NCI-H2107 (cell line): ENCODE data around the gene KCTD17.

ENCODE experiments used
- DNase-seq: peaks from one replicate; lab custom pipeline; 2025; lab: John Stamatoyannopoulos, UW

KCTD17 gene

GRCh38 chr22:37080438-37080837, 28.9 kb downstream of the KCTD17 start:
- no peak for DNase-seq

GRCh38 chr22:37080838-37081237, 29.3 kb downstream of the KCTD17 start:
- DNase-seq = no peak

- DNase-seq = no peak
Measured at GRCh38 chr22:37082251-37082873, 30.8 kb downstream of the KCTD17 start.

GRCh38 chr22:37083914-37084313, 32.4 kb downstream of the KCTD17 start:
- DNase-seq = no peak

- DNase-seq = no peak
Measured at GRCh38 chr22:37084385-37084784, 32.8 kb downstream of the KCTD17 start.

GRCh38 chr22:37086184-37086583, 34.6 kb downstream of the KCTD17 start:
- DNase-seq = no peak

GRCh38 chr22:37088108-37088605, 36.6 kb downstream of the KCTD17 start:
- no peak for DNase-seq

GRCh38 chr22:37088750-37089408, 37.3 kb downstream of the KCTD17 start:
- DNase-seq = no peak

GRCh38 chr22:37089434-37089833, 37.9 kb downstream of the KCTD17 start:
- no peak for DNase-seq

- no peak for DNase-seq
Measured at GRCh38 chr22:37090920-37091695, 39.6 kb downstream of the KCTD17 start.

GRCh38 chr22:37091994-37092393, 40.5 kb downstream of the KCTD17 start:
- DNase-seq = no peak

- no peak for DNase-seq
Measured at GRCh38 chr22:37092997-37093396, 41.5 kb downstream of the KCTD17 start.

- no peak for DNase-seq
Measured at GRCh38 chr22:37094239-37094638, 42.7 kb downstream of the KCTD17 start.

- no peak for DNase-seq
Measured at GRCh38 chr22:37095113-37095512, 43.6 kb downstream of the KCTD17 start.

- no peak for DNase-seq
Measured at GRCh38 chr22:37097346-37097745, 45.8 kb downstream of the KCTD17 start.

GRCh38 chr22:37098976-37099591, 47.5 kb downstream of the KCTD17 start:
- DNase-seq = no peak

GRCh38 chr22:37100589-37101127, 49.1 kb downstream of the KCTD17 start:
- DNase-seq = no peak

- no peak for DNase-seq
Measured at GRCh38 chr22:37101311-37102066, 49.9 kb downstream of the KCTD17 start.

- no peak for DNase-seq
Measured at GRCh38 chr22:37103151-37103550, 51.6 kb downstream of the KCTD17 start.

- DNase-seq = no peak
Measured at GRCh38 chr22:37103656-37104452, 52.3 kb downstream of the KCTD17 start.

- no peak for DNase-seq
Measured at GRCh38 chr22:37105154-37105553, 53.6 kb downstream of the KCTD17 start.
